ENCODE data around the gene MAP3K7. TPM values are rescaled to one million over a fixed set of nuclear protein-coding genes. Genes with fewer than 3 reads are reported as not detected.
"Not testable (repeated sequence)": the region's sequence is repeated elsewhere in the genome, so short reads cannot be mapped to it uniquely, and the experiment has no call there.

The MAP3K7 gene
- total RNA-seq, 1 donor from 2014 or later, result 40.8 TPM

- DNase-seq (ENCODE audit: low read depth), result no peak
These were observed 7.8 kb downstream of the MAP3K7 start for GRCh38 chr6:90578894-90579549.

- DNase-seq (ENCODE audit: low read depth), result no peak
These were observed 11.6 kb downstream of the MAP3K7 start for GRCh38 chr6:90575267-90575666.

GRCh38 chr6:90574610-90575009 lies 12.3 kb downstream of the MAP3K7 start:
- DNase-seq (ENCODE audit: low read depth), result peak; percentile 13

- no peak for DNase-seq (ENCODE audit: low read depth)
These were observed 13.2 kb downstream of the MAP3K7 start for GRCh38 chr6:90573624-90574023.

GRCh38 chr6:90572856-90573255 lies 14.0 kb downstream of the MAP3K7 start:
- DNase-seq (ENCODE audit: low read depth), result no peak

GRCh38 chr6:90569223-90569622 lies 17.6 kb downstream of the MAP3K7 start:
- DNase-seq (ENCODE audit: low read depth), result no peak

- DNase-seq (ENCODE audit: low read depth), result not testable (repeated sequence)
These were observed 19.2 kb downstream of the MAP3K7 start for GRCh38 chr6:90567682-90568081.

GRCh38 chr6:90562341-90562740 lies 24.5 kb downstream of the MAP3K7 start:
- not testable (repeated sequence) for DNase-seq (ENCODE audit: low read depth)

GRCh38 chr6:90559931-90560330 lies 26.9 kb downstream of the MAP3K7 start:
- no peak for DNase-seq (ENCODE audit: low read depth)

GRCh38 chr6:90557006-90557405 lies 29.9 kb downstream of the MAP3K7 start:
- no peak for DNase-seq (ENCODE audit: low read depth)

- DNase-seq (ENCODE audit: low read depth), result no peak
These were observed 38.9 kb downstream of the MAP3K7 start for GRCh38 chr6:90547991-90548390.

- no peak for DNase-seq (ENCODE audit: low read depth)
These were observed 39.8 kb downstream of the MAP3K7 start for GRCh38 chr6:90547079-90547478.

GRCh38 chr6:90545448-90545847 lies 41.4 kb downstream of the MAP3K7 start:
- peak; percentile 23 for DNase-seq (ENCODE audit: low read depth)

- no peak for DNase-seq (ENCODE audit: low read depth)
These were observed 42.1 kb downstream of the MAP3K7 start for GRCh38 chr6:90544741-90545140.

- no peak for DNase-seq (ENCODE audit: low read depth)
These were observed 42.8 kb downstream of the MAP3K7 start for GRCh38 chr6:90544081-90544480.

- DNase-seq (ENCODE audit: low read depth), result no peak
These were observed 45.7 kb downstream of the MAP3K7 start for GRCh38 chr6:90541221-90541620.

- DNase-seq (ENCODE audit: low read depth), result peak; percentile 20
These were observed 48.4 kb downstream of the MAP3K7 start for GRCh38 chr6:90538278-90539046.

- DNase-seq (ENCODE audit: low read depth), result peak; percentile 87
These were observed 49.1 kb downstream of the MAP3K7 start for GRCh38 chr6:90537723-90538258.

- DNase-seq (ENCODE audit: low read depth), result peak; percentile 79
These were observed 49.8 kb downstream of the MAP3K7 start for GRCh38 chr6:90537027-90537426.

GRCh38 chr6:90536520-90536919 lies 50.4 kb downstream of the MAP3K7 start:
- DNase-seq (ENCODE audit: low read depth), result peak; percentile 77

GRCh38 chr6:90534337-90535025 lies 52.4 kb downstream of the MAP3K7 start:
- DNase-seq (ENCODE audit: low read depth), result peak; percentile 54

All from myocyte (in vitro differentiated cells).